Sciatic nerve (tissue), 2 donors: Measurements from ENCODE around the gene LIG1. TPM values are rescaled to one million over a fixed set of nuclear protein-coding genes. Genes with fewer than 3 reads are reported as not detected.

Source experiments
- ATAC-seq: fragments of 200-7000 bp; cut with Tn5 transposase; one replicate; pipeline ENCODE4 v1.9.1; 2020; ENCODE audit warnings: mild to moderate bottlenecking, moderate library complexity
- DNase-seq: peaks from one replicate; pipeline ENCODE4 v3.0.0-alpha.2; 2020; ENCODE audit warnings: low spot score
- intact Hi-C: fragments of 100-400 bp; cut with DNase I; formaldehyde crosslinking; loops from one replicate; pipeline ENCODE4 v1.14.2; 2022
- total RNA-seq: library from RNA; stranded (reverse); fragmentation: NEBNext Ultra II Directional; extraction: Animal tissue kit (Norgen Biotek cat#: 25700); gene quantifications from one replicate; pipeline ENCODE4 v1.2.1, GENCODE V29; 2021
- donor health status: DM: no; HTN: no; CAD: no.
- donor health status: DM: no; HTN: no; CAD: no.

The LIG1 gene
- total RNA-seq, 1 donor from 2014 or later: 16.9 TPM

GRCh38 chr19:48135411-48135810 is 34.7 kb downstream of the LIG1 start:
- DNase-seq (no peak), ATAC-seq (no peak)
- intact Hi-C loops: no loop called here

GRCh38 chr19:48133094-48133493 is 37.0 kb downstream of the LIG1 start:
- DNase-seq: no peak
- intact Hi-C loops: no loop called here
- ATAC-seq: no peak

DNA sequence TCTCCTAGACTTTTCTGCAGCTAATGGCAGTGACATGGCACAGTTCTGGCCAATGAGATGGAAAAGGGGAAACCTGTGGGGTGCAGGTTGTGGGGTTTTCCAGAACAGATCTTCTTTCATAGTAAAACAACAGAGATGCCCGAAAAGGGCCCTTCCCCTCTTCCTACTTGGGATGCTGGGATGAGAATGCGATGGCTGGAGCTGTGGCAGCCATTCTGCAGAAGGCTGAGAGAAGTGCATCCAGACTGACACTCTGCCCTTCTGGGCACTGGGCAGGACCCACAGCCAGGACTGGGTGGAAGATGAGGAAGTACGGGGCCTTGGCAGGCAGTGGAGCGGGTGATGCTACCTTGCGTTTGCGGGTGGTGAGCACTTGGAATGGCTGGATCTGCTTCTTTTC is 42.6 kb downstream of the LIG1 start:
- ATAC-seq (no peak), DNase-seq (no peak)
- intact Hi-C loops: no loop called here

- DNase-seq: no peak
- no peak for ATAC-seq
- intact Hi-C loops: no loop called here
Measured at GRCh38 chr19:48123907-48124651, 46.1 kb downstream of the LIG1 start.

- intact Hi-C loops: no loop called here
- DNase-seq: no peak
- peak; percentile 17 for ATAC-seq
Measured at GRCh38 chr19:48122421-48122820, 47.7 kb downstream of the LIG1 start.

- intact Hi-C loops: no loop called here
- DNase-seq: no peak
- peak; percentile 30 for ATAC-seq
Measured at GRCh38 chr19:48121909-48122371, 48.2 kb downstream of the LIG1 start.

- no peak for DNase-seq
Measured at GRCh38 chr19:48121066-48121465, 49.1 kb downstream of the LIG1 start.

GRCh38 chr19:48120505-48120904 is 49.6 kb downstream of the LIG1 start:
- DNase-seq: no peak
- intact Hi-C loops: no loop called here
- no peak for ATAC-seq

More at GRCh38 chr19:48121066-48121465, 49.1 kb downstream of the LIG1 start:
- ATAC-seq: no peak
- intact Hi-C loops: no loop called here

DNA sequence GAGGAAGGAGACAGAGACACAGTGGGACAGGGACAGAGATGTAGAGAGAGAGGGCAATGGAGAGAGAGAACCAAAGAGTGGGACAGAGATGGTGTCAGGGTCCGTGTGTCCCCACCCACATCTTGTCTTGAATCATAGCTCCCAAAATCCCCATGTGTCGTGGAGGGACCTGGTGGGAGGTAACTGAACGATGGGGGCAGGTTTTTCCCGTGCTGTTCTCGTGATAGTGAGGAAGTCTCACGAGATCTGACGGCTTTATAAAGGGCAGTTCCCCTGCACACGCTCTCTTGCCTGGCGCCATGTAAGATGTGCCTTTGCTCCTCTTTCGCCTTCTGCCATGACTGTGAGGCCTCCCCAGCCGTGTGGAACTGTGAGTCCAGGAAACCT is 52.0 kb downstream of the LIG1 start:
- no peak for DNase-seq
- intact Hi-C loops: no loop called here
- no peak for ATAC-seq

DNA sequence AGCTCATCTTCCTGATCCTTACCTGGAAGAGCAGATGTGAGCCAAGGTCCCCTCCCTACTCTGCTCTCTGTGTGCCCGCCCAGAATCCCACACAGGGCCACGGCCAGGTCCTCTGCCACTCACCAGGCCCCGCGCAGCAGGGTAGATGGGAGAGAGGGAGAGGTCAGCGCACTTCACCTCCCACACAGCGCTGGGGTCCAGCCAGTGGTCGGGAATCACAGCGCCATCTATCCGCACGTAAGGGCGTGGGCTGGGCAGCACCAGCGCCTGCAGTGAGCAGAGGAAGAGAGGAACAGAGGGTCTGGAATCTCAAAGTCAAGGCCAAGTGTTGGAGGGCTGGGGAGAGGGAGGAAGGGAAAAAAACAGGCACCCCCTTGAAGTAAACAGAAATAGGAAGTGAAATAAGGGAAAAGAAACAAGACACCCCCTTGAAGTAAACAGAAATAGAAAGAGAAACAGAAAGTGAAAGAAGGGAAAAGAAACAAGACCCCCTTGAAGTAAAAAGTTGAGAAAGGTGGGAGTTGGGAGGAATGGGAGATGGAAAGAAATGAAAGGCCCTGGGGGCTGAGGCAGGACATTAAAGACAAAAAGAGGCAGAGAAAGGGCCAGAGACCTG is 52.5 kb downstream of the LIG1 start:
- ATAC-seq (no peak), DNase-seq (no peak)
- intact Hi-C loops: no loop called here

GRCh38 chr19:48113190-48113917 is 56.8 kb downstream of the LIG1 start:
- intact Hi-C loops: no loop called here
- ATAC-seq (no peak), DNase-seq (no peak)

GRCh38 chr19:48111280-48111679 is 58.9 kb downstream of the LIG1 start:
- ATAC-seq (no peak), DNase-seq (no peak)
- intact Hi-C loops: no loop called here

GRCh38 chr19:48110350-48110966 is 59.7 kb downstream of the LIG1 start, which contains the start of gene PLA2G4C:
TSS of gene PLA2G4C (minus strand) at chr19:48110817. CDS start at chr19:48106529, 4,288 bp downstream.
- peak; percentile 92 for DNase-seq
- peak; percentile 97 for ATAC-seq
- intact Hi-C loops: no loop called here

DNA sequence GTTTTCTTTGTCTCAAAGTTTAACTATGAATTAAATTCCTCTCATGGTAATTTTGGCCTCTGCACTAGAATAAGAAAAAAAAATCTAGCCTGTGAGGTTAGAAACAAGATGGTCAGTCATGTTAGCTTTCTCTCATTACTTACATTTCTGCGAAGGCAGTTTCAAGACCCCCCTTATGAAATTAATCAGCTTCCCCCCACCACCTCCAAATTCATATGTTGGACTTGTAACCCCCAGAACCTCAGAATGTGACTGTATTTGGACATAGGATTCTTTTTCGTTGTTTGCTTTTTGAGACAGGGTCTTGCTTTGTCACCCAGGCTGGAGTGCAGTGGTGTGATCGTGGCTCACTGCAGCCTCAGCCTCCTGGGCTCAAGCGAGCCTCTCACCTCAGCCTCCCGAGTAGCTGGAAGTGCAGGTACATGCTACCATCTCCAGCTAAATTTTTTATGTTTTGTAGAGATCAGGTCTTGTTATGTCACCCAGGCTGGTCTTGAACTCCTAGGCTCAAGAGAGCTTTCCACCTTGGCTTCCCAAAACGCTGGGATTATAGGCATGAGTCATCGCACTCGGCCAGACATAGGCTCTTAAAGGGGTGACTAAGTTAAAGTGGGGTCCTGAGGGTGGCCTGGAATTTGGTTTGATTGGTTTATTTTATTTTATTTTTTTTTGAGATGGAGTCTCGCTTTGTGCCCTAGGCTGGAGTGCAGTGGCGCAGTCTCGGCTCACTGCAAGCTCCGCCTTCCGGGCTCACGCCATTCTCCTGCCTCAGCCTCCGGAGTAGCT is 61.0 kb downstream of the LIG1 start:
- DNase-seq (no peak), ATAC-seq (no peak)
- intact Hi-C loops: loop anchor here (5.0 kb wide), 1 partner anchor 43 kb away; no protein-coding TSS in a partner anchor

GRCh38 chr19:48103922-48104321 is 66.2 kb downstream of the LIG1 start:
- ATAC-seq: no peak
- intact Hi-C loops: no loop called here
- no peak for DNase-seq

DNA sequence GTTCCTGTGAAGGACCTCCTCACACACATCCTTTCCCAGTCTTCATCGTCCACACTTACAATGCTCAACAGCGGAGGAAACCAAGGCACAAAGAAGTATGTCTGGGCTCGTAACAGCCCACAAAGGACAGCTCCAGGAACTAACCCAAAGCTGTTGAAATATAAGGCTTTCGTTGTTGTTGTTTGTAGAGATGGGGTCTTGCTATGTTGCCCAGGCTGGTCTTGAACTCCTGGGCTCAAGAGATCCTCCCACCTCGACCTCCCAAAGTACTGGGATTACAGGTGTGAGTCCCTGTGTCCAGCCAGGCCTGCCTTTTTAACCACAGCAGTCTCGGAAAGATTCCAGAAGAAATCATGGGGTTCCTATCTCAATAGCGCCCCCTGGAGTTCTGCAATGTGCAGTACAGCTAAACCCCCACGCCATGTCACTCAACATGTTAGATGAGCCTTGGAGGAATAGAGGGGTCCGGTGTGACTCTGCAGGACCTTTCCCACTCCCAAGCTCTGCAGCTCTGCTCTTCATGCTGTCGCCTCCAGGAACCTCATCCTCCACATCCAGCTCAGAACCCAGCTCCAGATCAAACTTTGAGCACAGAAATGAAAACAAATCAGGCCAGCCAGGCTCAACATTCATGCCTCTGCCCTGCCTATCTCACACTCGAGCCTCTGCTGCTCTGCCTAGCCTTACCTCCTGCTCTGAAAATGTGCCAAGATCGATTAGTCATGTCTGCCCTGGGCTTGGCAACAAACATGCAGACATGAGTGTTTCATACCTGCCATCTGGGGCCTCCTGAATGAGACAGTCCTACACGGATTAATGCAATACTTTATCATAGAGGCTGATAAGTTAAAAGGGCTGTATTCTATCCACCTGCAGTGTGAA is 67.0 kb downstream of the LIG1 start:
- ATAC-seq: no peak
- DNase-seq: no peak
- intact Hi-C loops: no loop called here

GRCh38 chr19:48095612-48096175 is 74.5 kb downstream of the LIG1 start:
- intact Hi-C loops: no loop called here
- no peak for DNase-seq
- no peak for ATAC-seq

DNA sequence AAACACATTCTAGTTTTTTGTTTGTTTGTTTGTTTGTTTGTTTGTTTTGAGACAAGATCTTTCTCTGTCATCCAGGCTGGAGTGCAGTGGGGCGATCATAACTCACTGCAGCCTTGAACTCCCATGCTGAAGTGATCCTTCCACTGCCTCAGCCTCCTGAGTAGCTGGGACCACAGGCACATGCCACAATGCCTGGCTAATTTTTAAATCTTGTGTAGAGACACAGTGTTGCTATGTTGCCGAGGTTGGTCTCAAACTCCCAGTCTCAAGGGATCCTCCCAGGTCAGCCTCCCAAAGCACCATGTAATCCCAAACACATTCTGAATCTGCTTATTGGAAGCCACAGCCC is 75.3 kb downstream of the LIG1 start:
- no peak for ATAC-seq
- no peak for DNase-seq
- intact Hi-C loops: no loop called here
